D341Med (cell line): Measurements from ENCODE around the gene PRND.
"Not testable (repeated sequence)": the region's sequence is repeated elsewhere in the genome, so short reads cannot be mapped to it uniquely, and the experiment has no call there.

ENCODE experiments used
- DNase-seq: peaks from one replicate; pipeline ENCODE4 v3.0.0; 2012; ENCODE audit warnings: low spot score

The PRND gene

GRCh38 chr20:4708856-4709255 lies 12.9 kb upstream of the PRND start:
- DNase-seq = no peak

GRCh38 chr20:4709261-4710105 lies 12.2 kb upstream of the PRND start:
- no peak for DNase-seq

- DNase-seq = no peak
These were observed 11.6 kb upstream of the PRND start for GRCh38 chr20:4710106-4710475.

DNA sequence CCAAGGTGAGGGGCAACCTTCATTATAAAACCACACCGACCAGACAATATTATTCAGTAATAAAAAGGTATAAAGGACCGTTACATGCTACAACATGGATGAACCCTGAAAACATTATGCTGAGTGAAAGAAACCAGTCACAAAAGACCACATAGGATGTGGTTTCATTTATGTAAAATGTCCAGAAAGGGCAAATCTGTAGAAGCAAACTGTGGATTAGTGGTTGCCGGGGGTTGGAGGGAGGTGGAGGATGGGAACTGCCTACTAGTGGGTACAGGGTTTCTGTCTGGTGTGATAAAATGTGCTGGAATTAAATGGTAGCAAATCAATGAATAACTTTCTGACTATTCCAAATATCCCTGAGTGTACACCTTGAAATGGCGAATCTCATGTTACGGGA lies 10.2 kb upstream of the PRND start:
- no peak for DNase-seq

- no peak for DNase-seq
These were observed 8.3 kb upstream of the PRND start for GRCh38 chr20:4713401-4713800.

GRCh38 chr20:4714818-4715217 lies 6.9 kb upstream of the PRND start:
- no peak for DNase-seq

- no peak for DNase-seq
These were observed 3.7 kb upstream of the PRND start for GRCh38 chr20:4717816-4718570.

GRCh38 chr20:4719190-4719589 lies 2.5 kb upstream of the PRND start:
- DNase-seq = no peak

DNA sequence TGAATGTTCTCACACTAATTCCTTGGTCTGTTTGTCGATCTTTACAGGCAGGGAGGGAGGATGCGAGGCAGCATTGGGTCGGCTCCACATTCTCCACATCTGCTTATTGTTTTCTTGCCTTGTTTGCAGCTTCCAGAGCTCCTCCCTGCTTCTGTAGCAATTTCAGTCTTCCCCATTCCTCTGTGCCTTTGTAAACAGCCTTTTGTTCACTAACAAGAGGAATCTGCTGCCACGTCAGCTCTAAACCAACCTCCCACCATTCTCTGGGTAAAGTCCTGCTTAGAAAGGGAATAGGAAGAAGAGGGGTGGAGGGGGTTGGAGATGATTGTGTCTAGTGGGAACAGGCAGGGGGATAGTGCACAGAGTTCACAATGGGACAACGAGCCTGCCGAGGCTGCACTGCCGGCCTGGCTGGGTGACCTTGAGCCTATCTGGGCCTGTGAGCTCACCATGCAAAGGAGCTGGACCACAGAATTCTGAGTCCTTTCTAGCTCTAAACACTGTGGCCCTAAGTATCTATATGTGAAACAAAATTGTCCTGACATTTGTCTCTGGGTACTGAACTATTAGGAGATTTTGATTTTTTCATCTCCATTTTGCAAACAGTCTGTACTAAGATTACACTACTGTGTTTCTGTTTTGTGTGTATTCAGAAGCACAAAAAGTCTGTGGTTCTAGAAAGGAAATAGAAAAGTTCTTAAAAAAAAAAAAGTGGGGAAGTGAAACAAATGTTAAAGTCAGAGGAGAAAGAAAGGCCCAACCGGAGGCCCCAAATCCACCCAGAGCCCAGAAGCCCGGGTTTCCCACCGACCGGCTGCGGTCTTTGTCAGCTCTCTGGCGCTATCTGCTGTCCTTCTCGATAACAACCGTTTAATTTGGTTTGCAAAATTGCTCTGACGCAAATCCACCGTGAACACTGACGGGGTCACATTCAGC lies 1.4 kb upstream of the PRND start:
- DNase-seq = peak; percentile 89

DNA sequence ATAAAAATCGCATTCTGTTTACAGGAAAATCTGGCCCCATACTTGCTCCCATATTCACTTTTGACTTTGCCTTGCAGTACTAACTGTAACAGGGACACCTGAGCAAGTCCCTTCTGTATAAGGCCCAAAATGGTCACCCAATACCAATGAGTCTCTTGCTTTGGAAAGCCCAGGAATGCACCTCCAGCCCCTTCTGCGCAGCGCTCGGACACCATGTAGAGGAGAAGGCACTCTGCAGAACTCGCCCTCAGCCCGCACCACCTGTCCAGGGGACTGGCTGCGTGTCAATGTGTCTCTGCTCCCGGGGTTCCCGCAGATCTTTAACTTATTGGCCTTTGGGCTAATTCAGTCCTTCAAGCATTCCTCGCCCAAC lies 746 bp upstream of the PRND start:
- no peak for DNase-seq

DNA sequence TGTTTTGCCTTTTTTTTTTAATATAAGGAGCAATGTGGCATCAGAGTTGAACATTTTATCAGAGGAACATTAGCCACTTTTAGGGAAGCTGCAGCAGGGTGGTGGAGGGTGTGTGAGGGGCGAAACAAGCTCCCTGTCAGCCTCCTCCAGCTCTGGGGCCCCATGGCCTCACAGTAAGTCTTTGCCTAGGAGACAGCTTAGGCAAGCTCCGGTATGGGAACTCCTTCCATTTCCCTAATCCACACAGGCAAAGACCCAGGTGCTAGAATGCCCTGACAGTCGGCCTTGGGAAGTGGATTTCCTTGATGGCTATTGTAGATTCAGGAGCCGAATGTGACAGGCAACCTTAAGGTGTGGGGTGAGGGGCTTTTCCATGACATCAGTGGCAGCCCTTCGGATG lies 862 bp downstream of the PRND start:
- DNase-seq = no peak

GRCh38 chr20:4722993-4723392 lies 1.3 kb downstream of the PRND start:
- DNase-seq = no peak

- DNase-seq = not testable (repeated sequence)
These were observed 1.8 kb downstream of the PRND start for GRCh38 chr20:4723553-4723952.

DNA sequence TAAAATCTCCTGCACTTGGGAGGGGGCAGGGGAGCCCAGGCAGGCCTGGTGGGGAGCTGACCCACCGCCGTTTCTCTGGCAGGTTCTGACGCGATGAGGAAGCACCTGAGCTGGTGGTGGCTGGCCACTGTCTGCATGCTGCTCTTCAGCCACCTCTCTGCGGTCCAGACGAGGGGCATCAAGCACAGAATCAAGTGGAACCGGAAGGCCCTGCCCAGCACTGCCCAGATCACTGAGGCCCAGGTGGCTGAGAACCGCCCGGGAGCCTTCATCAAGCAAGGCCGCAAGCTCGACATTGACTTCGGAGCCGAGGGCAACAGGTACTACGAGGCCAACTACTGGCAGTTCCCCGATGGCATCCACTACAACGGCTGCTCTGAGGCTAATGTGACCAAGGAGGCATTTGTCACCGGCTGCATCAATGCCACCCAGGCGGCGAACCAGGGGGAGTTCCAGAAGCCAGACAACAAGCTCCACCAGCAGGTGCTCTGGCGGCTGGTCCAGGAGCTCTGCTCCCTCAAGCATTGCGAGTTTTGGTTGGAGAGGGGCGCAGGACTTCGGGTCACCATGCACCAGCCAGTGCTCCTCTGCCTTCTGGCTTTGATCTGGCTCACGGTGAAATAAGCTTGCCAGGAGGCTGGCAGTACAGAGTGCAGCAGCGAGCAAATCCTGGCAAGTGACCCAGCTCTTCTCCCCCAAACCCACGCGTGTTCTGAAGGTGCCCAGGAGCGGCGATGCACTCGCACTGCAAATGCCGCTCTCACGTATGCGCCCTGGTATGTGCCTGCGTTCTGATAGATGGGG lies 3.0 kb downstream of the PRND start:
- no peak for DNase-seq

DNA sequence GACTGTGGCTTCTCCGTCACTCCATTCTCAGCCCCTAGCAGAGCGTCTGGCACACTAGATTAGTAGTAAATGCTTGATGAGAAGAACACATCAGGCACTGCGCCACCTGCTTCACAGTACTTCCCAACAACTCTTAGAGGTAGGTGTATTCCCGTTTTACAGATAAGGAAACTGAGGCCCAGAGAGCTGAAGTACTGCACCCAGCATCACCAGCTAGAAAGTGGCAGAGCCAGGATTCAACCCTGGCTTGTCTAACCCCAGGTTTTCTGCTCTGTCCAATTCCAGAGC lies 3.5 kb downstream of the PRND start:
- no peak for DNase-seq

GRCh38 chr20:4726710-4727397 lies 5.1 kb downstream of the PRND start:
- no peak for DNase-seq

GRCh38 chr20:4728120-4728760 lies 6.5 kb downstream of the PRND start:
- DNase-seq = no peak

- DNase-seq = no peak
These were observed 7.6 kb downstream of the PRND start for GRCh38 chr20:4729265-4729664.

DNA sequence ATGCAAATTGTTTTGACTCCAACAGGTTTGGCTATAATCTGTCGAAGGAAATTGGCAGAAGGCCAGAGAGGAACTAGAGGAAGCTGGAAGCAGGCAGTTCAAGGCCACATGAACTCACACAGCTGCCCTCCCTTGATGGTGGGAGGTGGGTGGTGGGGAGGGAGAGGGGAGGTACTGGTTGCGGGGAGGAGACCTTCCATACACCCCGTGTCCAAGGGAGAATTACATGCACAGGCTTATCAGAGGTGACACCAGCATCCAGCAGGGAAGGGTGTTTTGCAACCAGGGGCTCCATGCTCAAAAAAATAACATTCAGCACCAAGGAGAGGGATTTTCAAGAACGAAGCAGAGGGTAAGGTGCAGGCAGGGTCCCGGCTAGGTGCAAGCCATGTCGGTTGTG lies 9.1 kb downstream of the PRND start:
- DNase-seq = no peak

GRCh38 chr20:4736875-4737274 lies 15.2 kb downstream of the PRND start:
- no peak for DNase-seq
